Activated naive CD4-positive, alpha-beta T cell treated with anti-CD3 and anti-CD28 coated beads, Interleukin-2, amount 10 ng/mL, durations not matched to agents 7 days and 5 days (primary cell): Measurements from ENCODE around the gene GARIN1A.

Experiments
- CTCF ChIA-PET: fragments of 350-600 bp; sonication (Branson Sonifier 250); formaldehyde crosslinking; loops from one replicate; lab custom pipeline; 2021; ENCODE audit warnings: antibody characterized with exemption; lab: Charles Lee
- DNase-seq: peaks from one replicate; pipeline ENCODE4 v3.0.0-alpha.2; 2020
- H3K27ac Mint-ChIP-seq: one replicate; pipeline ENCODE4 v1.8.0; 2021; ENCODE audit warnings: mild to moderate bottlenecking, moderate library complexity, mixed read lengths
- H3K27me3 Mint-ChIP-seq: one replicate; pipeline ENCODE4 v1.8.0; 2021; ENCODE audit warnings: mild to moderate bottlenecking, mixed read lengths
- H3K36me3 Mint-ChIP-seq: one replicate; pipeline ENCODE4 v1.8.0; 2021; ENCODE audit warnings: mixed read lengths
- H3K4me1 Mint-ChIP-seq: one replicate; pipeline ENCODE4 v1.8.0; 2021; ENCODE audit warnings: mixed read lengths
- H3K4me3 Mint-ChIP-seq: one replicate; pipeline ENCODE4 v1.8.0; 2021; ENCODE audit warnings: mild to moderate bottlenecking, moderate library complexity, mixed read lengths
- H3K9me3 Mint-ChIP-seq: one replicate; pipeline ENCODE4 v1.8.0; 2021; ENCODE audit warnings: mixed read lengths

GARIN1A gene

GRCh38 chr7:128714701-128715495, 42.8 kb downstream of the GARIN1A start:
- H3K9me3 Mint-ChIP-seq = no peaks in the 10 kb centered on the region
- no peak overlapping the region for H3K4me3 Mint-ChIP-seq
- CTCF ChIA-PET = no interaction called here
- H3K36me3 Mint-ChIP-seq = no peaks in the 10 kb centered on the region
- H3K27me3 Mint-ChIP-seq = peaks cover 39% of the 10 kb centered on the region
- no peak overlapping the region for H3K27ac Mint-ChIP-seq
- no peaks in the 10 kb centered on the region for H3K4me1 Mint-ChIP-seq
- no peak for DNase-seq

GRCh38 chr7:128718967-128719642, 47.0 kb downstream of the GARIN1A start:
- H3K36me3 Mint-ChIP-seq = no peaks in the 10 kb centered on the region
- no peak overlapping the region for H3K27ac Mint-ChIP-seq
- CTCF ChIA-PET = interaction anchor here (1.0 kb wide), 1 partner anchor 294 kb away, joined by 3 read pairs; no protein-coding TSS in a partner anchor
- peaks cover 39% of the 10 kb centered on the region for H3K27me3 Mint-ChIP-seq
- H3K9me3 Mint-ChIP-seq = no peaks in the 10 kb centered on the region
- DNase-seq = no peak
- H3K4me1 Mint-ChIP-seq = no peaks in the 10 kb centered on the region
- H3K4me3 Mint-ChIP-seq = no peak overlapping the region

GRCh38 chr7:128721376-128721775, 49.3 kb downstream of the GARIN1A start:
- CTCF ChIA-PET = no interaction called here
- no peak overlapping the region for H3K27ac Mint-ChIP-seq
- no peaks in the 10 kb centered on the region for H3K36me3 Mint-ChIP-seq
- no peak for DNase-seq
- no peak overlapping the region for H3K4me3 Mint-ChIP-seq
- peaks cover 25% of the 10 kb centered on the region for H3K27me3 Mint-ChIP-seq
- no peaks in the 10 kb centered on the region for H3K9me3 Mint-ChIP-seq
- H3K4me1 Mint-ChIP-seq = no peaks in the 10 kb centered on the region
